HEK293 (cell line): ENCODE results near the gene HNRNPA2B1.
A peak's percentile ranks its signal among the peaks of the same experiment; 100 is the strongest.

Experiments used
- SETDB1 ChIP-seq: IDR thresholded peaks from one replicate; pipeline ENCODE4 v1.6.1; 2017; ENCODE audit warnings: mild to moderate bottlenecking, low read length, moderate library complexity, mixed read lengths; ENCODE audit not compliant: insufficient read length
- YY1 ChIP-seq: fragments of 450-650 bp; formaldehyde crosslinking; IDR thresholded peaks from 2 replicates; pipeline ENCODE4 v1.5.1; 2018; ENCODE audit warnings: missing biosample characterization, missing genetic modification characterization
- ZNF549 ChIP-seq: fragments of 450-650 bp; IDR thresholded peaks from 2 replicates; pipeline ENCODE4 v1.5.1; 2018; ENCODE audit warnings: missing biosample characterization, missing genetic modification characterization, mild to moderate bottlenecking, inconsistent platforms, moderate library complexity
- ZNF830 ChIP-seq: fragments of 450-650 bp; IDR thresholded peaks from 2 replicates; pipeline ENCODE4 v1.5.0; 2018; ENCODE audit warnings: missing biosample characterization, missing genetic modification characterization, low read depth, mild to moderate bottlenecking, moderate library complexity
- TF ChIP-seq, protein P1 (sequence below): fragments of 450-650 bp; formaldehyde crosslinking; IDR thresholded peaks from 2 replicates; pipeline ENCODE4 v1.5.1; 2016; ENCODE audit warnings: missing biosample characterization, missing genetic modification characterization, low read depth
- TF ChIP-seq, protein P2 (sequence below): fragments of 450-650 bp; formaldehyde crosslinking; IDR thresholded peaks from 2 replicates; pipeline ENCODE4 v1.5.1; 2016; ENCODE audit warnings: missing biosample characterization, missing genetic modification characterization

DNA sequence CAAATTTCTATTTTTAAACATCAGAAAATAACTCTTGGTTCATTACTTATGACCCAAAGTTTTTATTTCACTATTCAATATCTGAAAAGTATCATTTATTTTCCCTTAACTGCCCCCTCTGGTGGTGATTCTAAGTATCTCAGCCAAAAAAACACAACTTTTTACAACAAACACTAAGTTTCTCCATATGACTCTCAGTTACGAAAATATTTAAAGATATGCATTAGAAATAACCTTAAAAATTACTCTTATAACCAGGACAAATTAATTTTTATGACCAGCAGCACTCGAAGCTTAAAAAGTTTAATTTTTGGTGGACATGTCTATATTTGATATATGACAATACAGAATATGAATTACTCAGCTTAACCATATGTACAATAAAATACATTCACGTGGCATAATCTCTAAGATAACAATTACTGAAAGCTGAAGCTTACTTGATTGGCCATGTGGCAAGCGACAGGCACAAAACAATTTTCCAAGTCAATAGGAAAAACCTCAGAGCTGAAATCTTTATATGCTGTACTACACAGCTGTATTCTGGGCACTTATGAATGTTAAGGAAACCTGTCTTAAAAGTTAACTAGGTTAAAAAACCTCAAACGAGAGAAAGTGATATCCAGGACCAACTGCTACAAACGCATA is 2.3 kb downstream of the HNRNPA2B1 start:
- TF ChIP-seq, protein P1, sequence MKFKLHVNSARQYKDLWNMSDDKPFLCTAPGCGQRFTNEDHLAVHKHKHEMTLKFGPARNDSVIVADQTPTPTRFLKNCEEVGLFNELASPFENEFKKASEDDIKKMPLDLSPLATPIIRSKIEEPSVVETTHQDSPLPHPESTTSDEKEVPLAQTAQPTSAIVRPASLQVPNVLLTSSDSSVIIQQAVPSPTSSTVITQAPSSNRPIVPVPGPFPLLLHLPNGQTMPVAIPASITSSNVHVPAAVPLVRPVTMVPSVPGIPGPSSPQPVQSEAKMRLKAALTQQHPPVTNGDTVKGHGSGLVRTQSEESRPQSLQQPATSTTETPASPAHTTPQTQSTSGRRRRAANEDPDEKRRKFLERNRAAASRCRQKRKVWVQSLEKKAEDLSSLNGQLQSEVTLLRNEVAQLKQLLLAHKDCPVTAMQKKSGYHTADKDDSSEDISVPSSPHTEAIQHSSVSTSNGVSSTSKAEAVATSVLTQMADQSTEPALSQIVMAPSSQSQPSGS, result no peak
- TF ChIP-seq, protein P2, sequence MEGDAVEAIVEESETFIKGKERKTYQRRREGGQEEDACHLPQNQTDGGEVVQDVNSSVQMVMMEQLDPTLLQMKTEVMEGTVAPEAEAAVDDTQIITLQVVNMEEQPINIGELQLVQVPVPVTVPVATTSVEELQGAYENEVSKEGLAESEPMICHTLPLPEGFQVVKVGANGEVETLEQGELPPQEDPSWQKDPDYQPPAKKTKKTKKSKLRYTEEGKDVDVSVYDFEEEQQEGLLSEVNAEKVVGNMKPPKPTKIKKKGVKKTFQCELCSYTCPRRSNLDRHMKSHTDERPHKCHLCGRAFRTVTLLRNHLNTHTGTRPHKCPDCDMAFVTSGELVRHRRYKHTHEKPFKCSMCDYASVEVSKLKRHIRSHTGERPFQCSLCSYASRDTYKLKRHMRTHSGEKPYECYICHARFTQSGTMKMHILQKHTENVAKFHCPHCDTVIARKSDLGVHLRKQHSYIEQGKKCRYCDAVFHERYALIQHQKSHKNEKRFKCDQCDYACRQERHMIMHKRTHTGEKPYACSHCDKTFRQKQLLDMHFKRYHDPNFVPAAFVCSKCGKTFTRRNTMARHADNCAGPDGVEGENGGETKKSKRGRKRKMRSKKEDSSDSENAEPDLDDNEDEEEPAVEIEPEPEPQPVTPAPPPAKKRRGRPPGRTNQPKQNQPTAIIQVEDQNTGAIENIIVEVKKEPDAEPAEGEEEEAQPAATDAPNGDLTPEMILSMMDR (tag by site-specific recombination), result peak; percentile 29; the same call in 1 of the 2 replicates
- TF ChIP-seq YY1 (no peak), ZNF830 (no peak), SETDB1 (no peak), ZNF549 (tag by site-specific recombination) (no peak)
